PC-3 (cell line): ENCODE data around the gene BCR.

Experiments used
- EZH2 ChIP-seq: fragments of 300-600 bp; sonication (generic); IDR thresholded peaks from one replicate; pipeline ENCODE4 v1.6.1; 2017; ENCODE audit warnings: antibody characterized with exemption, mild to moderate bottlenecking, low read length; ENCODE audit not compliant: unreplicated experiment
- TF ChIP-seq, protein P1 (sequence below): fragments of 300-600 bp; sonication (generic); conservative IDR thresholded peaks from 2 replicates; pipeline ENCODE4 v1.5.1; 2017; ENCODE audit warnings: antibody characterized with exemption, low read depth, mild to moderate bottlenecking, low read length

DNA sequence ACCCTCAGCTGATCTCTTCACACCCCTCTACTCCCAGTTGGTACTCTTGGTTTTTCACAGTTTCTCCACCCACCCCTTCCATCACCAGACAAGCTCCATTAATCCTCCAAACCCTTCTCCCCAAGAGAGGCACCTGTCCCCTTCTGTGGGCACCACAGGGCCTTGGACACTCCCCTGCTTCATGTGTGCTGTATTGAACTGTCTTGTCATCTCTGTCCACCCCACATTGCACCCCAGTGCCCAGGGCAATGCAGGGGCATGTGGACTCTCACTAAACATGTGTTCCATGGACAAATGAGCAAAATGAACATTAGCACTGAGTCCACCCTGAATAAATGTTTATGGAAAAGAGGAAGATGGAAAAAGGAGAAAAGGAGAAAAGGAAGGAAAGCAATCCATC lies 181.4 kb downstream of the BCR start:
- TF ChIP-seq, protein P1, sequence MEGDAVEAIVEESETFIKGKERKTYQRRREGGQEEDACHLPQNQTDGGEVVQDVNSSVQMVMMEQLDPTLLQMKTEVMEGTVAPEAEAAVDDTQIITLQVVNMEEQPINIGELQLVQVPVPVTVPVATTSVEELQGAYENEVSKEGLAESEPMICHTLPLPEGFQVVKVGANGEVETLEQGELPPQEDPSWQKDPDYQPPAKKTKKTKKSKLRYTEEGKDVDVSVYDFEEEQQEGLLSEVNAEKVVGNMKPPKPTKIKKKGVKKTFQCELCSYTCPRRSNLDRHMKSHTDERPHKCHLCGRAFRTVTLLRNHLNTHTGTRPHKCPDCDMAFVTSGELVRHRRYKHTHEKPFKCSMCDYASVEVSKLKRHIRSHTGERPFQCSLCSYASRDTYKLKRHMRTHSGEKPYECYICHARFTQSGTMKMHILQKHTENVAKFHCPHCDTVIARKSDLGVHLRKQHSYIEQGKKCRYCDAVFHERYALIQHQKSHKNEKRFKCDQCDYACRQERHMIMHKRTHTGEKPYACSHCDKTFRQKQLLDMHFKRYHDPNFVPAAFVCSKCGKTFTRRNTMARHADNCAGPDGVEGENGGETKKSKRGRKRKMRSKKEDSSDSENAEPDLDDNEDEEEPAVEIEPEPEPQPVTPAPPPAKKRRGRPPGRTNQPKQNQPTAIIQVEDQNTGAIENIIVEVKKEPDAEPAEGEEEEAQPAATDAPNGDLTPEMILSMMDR: no peak
- no peak for TF ChIP-seq EZH2
